Esophagus squamous epithelium (tissue), 4 donors: ENCODE results near the gene CLOCK.

Experiments used
- POLR2A ChIP-seq, 4 donors: fragments of 450-650 bp; IDR thresholded peaks; one replicate each; pipeline ENCODE4 v1.6.1; 2017; ENCODE audit warnings: antibody characterized with exemption in 4 of 4, mild to moderate bottlenecking in 4 of 4, moderate library complexity in 3 of 4
- TF ChIP-seq, protein P1 (sequence below), 6 experiments: fragments of 450-650 bp in 4 of 6; fragments of 200-600 bp in 2 of 6; sonication (generic) in 2 of 6; IDR thresholded peaks; one replicate each; pipeline ENCODE4 v1.5.1; 2016 to 2019; ENCODE audit warnings: antibody characterized with exemption in 6 of 6, mild to moderate bottlenecking in 4 of 6, moderate library complexity in 4 of 6

DNA sequence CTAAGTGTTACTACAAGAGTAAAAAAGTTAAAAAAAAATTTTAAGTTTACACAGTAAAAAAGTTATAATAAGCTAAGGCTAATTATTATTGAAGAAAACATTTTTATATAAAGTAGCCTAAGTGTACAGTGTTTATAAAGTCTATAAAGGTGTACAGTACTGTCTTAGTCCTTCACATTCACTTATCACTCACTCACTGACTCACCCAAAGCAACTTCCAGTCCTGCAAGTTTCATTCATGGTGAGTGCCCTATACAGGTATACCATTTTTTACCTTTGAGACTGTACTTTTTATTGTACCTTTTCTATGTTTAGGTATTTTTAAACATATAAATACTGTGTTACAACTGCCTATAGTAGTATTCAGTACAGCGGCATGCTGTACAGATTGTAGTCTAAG, 76.7 kb downstream of the CLOCK start:
- TF ChIP-seq, protein P1, sequence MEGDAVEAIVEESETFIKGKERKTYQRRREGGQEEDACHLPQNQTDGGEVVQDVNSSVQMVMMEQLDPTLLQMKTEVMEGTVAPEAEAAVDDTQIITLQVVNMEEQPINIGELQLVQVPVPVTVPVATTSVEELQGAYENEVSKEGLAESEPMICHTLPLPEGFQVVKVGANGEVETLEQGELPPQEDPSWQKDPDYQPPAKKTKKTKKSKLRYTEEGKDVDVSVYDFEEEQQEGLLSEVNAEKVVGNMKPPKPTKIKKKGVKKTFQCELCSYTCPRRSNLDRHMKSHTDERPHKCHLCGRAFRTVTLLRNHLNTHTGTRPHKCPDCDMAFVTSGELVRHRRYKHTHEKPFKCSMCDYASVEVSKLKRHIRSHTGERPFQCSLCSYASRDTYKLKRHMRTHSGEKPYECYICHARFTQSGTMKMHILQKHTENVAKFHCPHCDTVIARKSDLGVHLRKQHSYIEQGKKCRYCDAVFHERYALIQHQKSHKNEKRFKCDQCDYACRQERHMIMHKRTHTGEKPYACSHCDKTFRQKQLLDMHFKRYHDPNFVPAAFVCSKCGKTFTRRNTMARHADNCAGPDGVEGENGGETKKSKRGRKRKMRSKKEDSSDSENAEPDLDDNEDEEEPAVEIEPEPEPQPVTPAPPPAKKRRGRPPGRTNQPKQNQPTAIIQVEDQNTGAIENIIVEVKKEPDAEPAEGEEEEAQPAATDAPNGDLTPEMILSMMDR (IDR thresholded peaks at IDR 0.05), result no peak
- TF ChIP-seq POLR2A (IDR thresholded peaks at IDR 0.05), result no peak
